Lung microvascular endothelial cell (primary cell): ENCODE results near the gene PLEKHH3. TPM values are rescaled to one million over a fixed set of nuclear protein-coding genes. Genes with fewer than 3 reads are reported as not detected.

Experiments
- DNase-seq, 2 donors: peaks; one replicate each; pipeline versions ENCODE4 v3.0.0 to v3.0.0-alpha.2; 2010; ENCODE audit warnings: low read depth in 2 of 2
- total RNA-seq: library from RNA; depleted of rRNA; stranded (reverse); fragments of >200 nt; gene quantifications from 2 replicates; pipeline ENCODE4 v1.2.1, GENCODE V29; 2014

PLEKHH3 gene
- total RNA-seq, 1 donor from 2014 or later, result 11.9 TPM

GRCh38 chr17:42686520-42687128 is 9.8 kb upstream of the PLEKHH3 start:
- no peak for DNase-seq

- DNase-seq, result no peak
Measured at GRCh38 chr17:42685831-42686230, 9.0 kb upstream of the PLEKHH3 start.

- DNase-seq, result no peak
Measured at GRCh38 chr17:42684929-42685556, 8.2 kb upstream of the PLEKHH3 start.

- peak; percentile 42 to 67 for DNase-seq
Measured at GRCh38 chr17:42683407-42684034, 6.7 kb upstream of the PLEKHH3 start.

GRCh38 chr17:42682722-42683403 is 6.1 kb upstream of the PLEKHH3 start:
- DNase-seq, result peak; percentile 45 to 77

GRCh38 chr17:42681976-42682721 is 5.4 kb upstream of the PLEKHH3 start, which contains the start of gene CNTNAP1:
CNTNAP1 (plus strand) TSS chr17:42682531; CDS start chr17:42682830, 299 bp downstream.
- peak; percentile 51 to 72 for DNase-seq

- no peak for DNase-seq
Measured at GRCh38 chr17:42680331-42680808, 3.6 kb upstream of the PLEKHH3 start.

GRCh38 chr17:42679492-42680330 is 2.9 kb upstream of the PLEKHH3 start:
- DNase-seq, result peak; percentile 88 to 93

- DNase-seq, result peak; percentile 48 to 57
Measured at GRCh38 chr17:42678951-42679491, 2.2 kb upstream of the PLEKHH3 start.

- peak; percentile 79 to 86 for DNase-seq
Measured at GRCh38 chr17:42677921-42678781, 1.4 kb upstream of the PLEKHH3 start.

- DNase-seq, result peak; percentile 100
Measured at GRCh38 chr17:42677012-42677857, 441 bp upstream of the PLEKHH3 start.

GRCh38 chr17:42675965-42676423 is 800 bp downstream of the PLEKHH3 start:
- peak; percentile 61 to 65 for DNase-seq

- DNase-seq, result peak in 1 of 2 donors; percentile 18
Measured at GRCh38 chr17:42675348-42675964, 1.3 kb downstream of the PLEKHH3 start.

- peak in 1 of 2 donors; percentile 18 for DNase-seq
Measured at GRCh38 chr17:42674755-42675347, 1.9 kb downstream of the PLEKHH3 start.

- DNase-seq, result peak; percentile 62 to 63
Measured at GRCh38 chr17:42673885-42674754, 2.7 kb downstream of the PLEKHH3 start.

GRCh38 chr17:42673266-42673884 is 3.4 kb downstream of the PLEKHH3 start:
- DNase-seq, result no peak
